Peyer's patch (tissue), 4 donors: Measurements from ENCODE around the gene PDE2A. TPM values are rescaled to one million over a fixed set of nuclear protein-coding genes. Genes with fewer than 3 reads are reported as not detected.
A peak's percentile ranks its signal among the peaks of the same experiment; 100 is the strongest.

Experiments
- DNase-seq, 3 donors: peaks; one replicate each; pipeline ENCODE4 v3.0.0-alpha.2; 2017 to 2019
- H3K27ac ChIP-seq, 4 donors: fragments of 200-600 bp; sonication (generic); one replicate each; pipeline ENCODE4 v1.5.1; 2016 to 2019
- H3K27me3 ChIP-seq, 2 donors: fragments of 200-600 bp; sonication (generic); one replicate each; pipeline ENCODE4 v1.5.1; 2019
- H3K36me3 ChIP-seq, 3 donors: fragments of 200-600 bp; sonication (generic); one replicate each; pipeline ENCODE4 v1.5.1; 2016 to 2019
- H3K4me1 ChIP-seq, 4 donors: fragments of 200-600 bp; sonication (generic); one replicate each; pipeline ENCODE4 v1.5.1; 2016 to 2019
- H3K4me3 ChIP-seq, 4 donors: fragments of 200-600 bp; sonication (generic); 1 replicate in 3 of 4; 2 replicates in 1 of 4; pipeline ENCODE4 v1.5.1; 2016 to 2019; ENCODE audit warnings: mild to moderate bottlenecking in 1 of 4
- H3K9me3 ChIP-seq, 4 donors: fragments of 200-600 bp; sonication (generic); one replicate each; pipeline ENCODE4 v1.5.1; 2016 to 2019; ENCODE audit warnings: mild to moderate bottlenecking in 1 of 4
- CTCF ChIP-seq, 6 experiments: fragments of 450-650 bp in 4 of 6; fragments of 200-600 bp in 2 of 6; sonication (generic) in 1 of 6; IDR thresholded peaks; one replicate each; pipeline ENCODE4 v1.5.1; 2017 to 2019; ENCODE audit warnings: antibody characterized with exemption in 6 of 6, mild to moderate bottlenecking in 3 of 6, moderate library complexity in 1 of 6
- POLR2A ChIP-seq, 2 donors: fragments of 450-650 bp; IDR thresholded peaks; one replicate each; pipeline ENCODE4 v1.5.1; 2017; ENCODE audit warnings: antibody characterized with exemption in 2 of 2, mild to moderate bottlenecking in 2 of 2, moderate library complexity in 2 of 2
- total RNA-seq, 4 donors: library from RNA; depleted of rRNA; stranded (reverse); fragments of >200 nt; gene quantifications; one replicate each; pipeline ENCODE4 v1.1.0, GENCODE V29; 2016

The PDE2A gene
- total RNA-seq, 4 donors from 2014 or later, result 8.4 to 75.9 (median 33.1) TPM

DNA sequence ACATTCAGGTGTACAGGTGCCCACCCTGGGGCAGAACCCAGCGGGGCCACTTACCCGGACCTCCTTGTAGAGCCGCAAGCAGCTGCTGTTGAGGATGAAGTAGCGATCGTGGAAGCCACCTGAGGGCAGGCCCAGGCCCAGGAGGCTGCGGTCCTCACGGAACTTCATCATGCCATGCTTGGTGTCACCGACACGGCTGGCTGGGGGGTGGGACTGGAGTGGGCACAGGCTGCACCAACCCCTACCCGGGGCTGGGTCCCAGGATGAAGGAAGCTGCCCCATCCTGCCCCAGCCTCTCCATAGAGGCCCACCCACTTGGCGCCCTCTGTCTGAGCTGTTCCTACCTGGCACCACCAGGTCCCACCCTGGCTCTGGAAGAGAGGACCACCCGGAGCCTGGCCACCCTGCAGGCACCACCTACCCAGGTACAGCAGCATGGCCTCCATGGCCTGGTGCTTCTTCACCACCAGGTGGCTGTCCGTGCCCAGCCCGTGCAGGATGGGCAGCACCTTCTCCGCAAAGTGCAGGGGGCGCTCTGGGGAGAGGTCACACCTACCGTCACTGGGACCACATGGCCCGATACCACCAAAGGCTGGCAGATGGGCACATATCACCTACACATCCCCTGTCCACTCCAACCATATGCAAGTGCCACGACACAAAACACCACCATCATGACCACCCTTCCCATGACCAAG, 19.2 kb upstream of the PDE2A start:
- no peaks in the 10 kb centered on the region for H3K4me1 ChIP-seq
- H3K27ac ChIP-seq, result no peak overlapping the region
- H3K36me3 ChIP-seq, result peaks cover 0 to 99% (median 4%) of the 10 kb centered on the region in 3 donors
- TF ChIP-seq POLR2A (IDR thresholded peaks at IDR 0.05) (no peak), CTCF (IDR thresholded peaks at IDR 0.05) (no peak)
- H3K4me3 ChIP-seq, result no peak overlapping the region
- H3K9me3 ChIP-seq, result no peaks in the 10 kb centered on the region
- DNase-seq, result no peak
- no peaks in the 10 kb centered on the region for H3K27me3 ChIP-seq

GRCh38 chr11:72692498-72693237, 18.4 kb upstream of the PDE2A start:
- H3K4me3 ChIP-seq, result no peak overlapping the region
- no peak overlapping the region for H3K27ac ChIP-seq
- peaks cover 0 to 99% (median 4%) of the 10 kb centered on the region in 3 donors for H3K36me3 ChIP-seq
- no peak for TF ChIP-seq CTCF (IDR thresholded peaks at IDR 0.05)
- TF ChIP-seq POLR2A (IDR thresholded peaks at IDR 0.05), result no peak
- H3K9me3 ChIP-seq, result no peaks in the 10 kb centered on the region
- H3K4me1 ChIP-seq, result no peaks in the 10 kb centered on the region
- no peak for DNase-seq
- H3K27me3 ChIP-seq, result no peaks in the 10 kb centered on the region

GRCh38 chr11:72690166-72690565, 15.9 kb upstream of the PDE2A start:
- Histone ChIP-seq H3K27ac (no peak overlapping the region), H3K27me3 (no peaks in the 10 kb centered on the region), H3K9me3 (no peaks in the 10 kb centered on the region), H3K4me3 (no peak overlapping the region), H3K36me3 (peaks cover 0 to 96% (median 0%) of the 10 kb centered on the region in 3 donors), H3K4me1 (peaks cover 0 to 9% (median 0%) of the 10 kb centered on the region in 4 donors)
- no peak for DNase-seq
- no peak for TF ChIP-seq CTCF (IDR thresholded peaks at IDR 0.05)
- no peak for TF ChIP-seq POLR2A (IDR thresholded peaks at IDR 0.05)

- TF ChIP-seq CTCF (IDR thresholded peaks at IDR 0.05) (no peak), POLR2A (IDR thresholded peaks at IDR 0.05) (no peak)
- no peak for DNase-seq
- peak overlapping the region in 1 of 4 donors; percentile 19 for H3K27ac ChIP-seq
- H3K4me1 ChIP-seq, result peaks cover 0 to 10% (median 0%) of the 10 kb centered on the region in 4 donors
- H3K4me3 ChIP-seq, result no peak overlapping the region
- no peaks in the 10 kb centered on the region for H3K27me3 ChIP-seq
- H3K36me3 ChIP-seq, result peaks cover 0 to 96% (median 0%) of the 10 kb centered on the region in 3 donors
- no peaks in the 10 kb centered on the region for H3K9me3 ChIP-seq
Measured at GRCh38 chr11:72688929-72689328, 14.7 kb upstream of the PDE2A start.

DNA sequence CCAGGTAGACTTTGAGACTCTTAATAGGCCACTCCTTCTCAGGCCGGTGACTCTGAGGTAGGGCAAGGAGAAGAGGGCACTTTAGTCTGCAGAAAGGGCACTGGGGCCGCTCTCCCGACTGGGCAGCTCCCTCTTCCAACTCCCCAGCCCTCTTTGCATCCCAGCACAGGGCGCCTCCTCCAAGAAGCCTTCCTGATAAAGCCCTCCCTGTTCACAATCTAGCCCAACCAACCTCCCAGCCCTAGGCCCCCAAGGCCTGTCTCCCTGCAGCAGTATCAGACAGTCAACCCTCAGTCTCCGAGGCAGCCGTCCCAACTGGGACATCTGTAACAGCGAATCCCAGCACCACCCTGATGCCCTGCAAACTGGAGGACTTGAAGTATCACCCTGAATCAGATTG, 14.3 kb upstream of the PDE2A start:
- H3K27ac ChIP-seq, result no peak overlapping the region
- H3K36me3 ChIP-seq, result peaks cover 0 to 91% (median 0%) of the 10 kb centered on the region in 3 donors
- H3K27me3 ChIP-seq, result no peaks in the 10 kb centered on the region
- no peak overlapping the region for H3K4me3 ChIP-seq
- peaks cover 0 to 10% (median 0%) of the 10 kb centered on the region in 4 donors for H3K4me1 ChIP-seq
- H3K9me3 ChIP-seq, result no peaks in the 10 kb centered on the region
- DNase-seq, result no peak
- TF ChIP-seq CTCF (IDR thresholded peaks at IDR 0.05) (no peak), POLR2A (IDR thresholded peaks at IDR 0.05) (no peak)
